Spleen (tissue), 11 donors: ENCODE results near the gene MIEF2. TPM values are rescaled to one million over a fixed set of nuclear protein-coding genes. Genes with fewer than 3 reads are reported as not detected.

Experiments
- DNase-seq: peaks from one replicate; pipeline ENCODE4 v3.0.0-alpha.2; 2020
- H3K27ac ChIP-seq, 8 donors: fragments of 200-600 bp; sonication (generic) in 7 of 8; 1 replicate in 4 of 8; 2 replicates in 4 of 8; pipeline versions ENCODE4 v1.5.0 to v1.8.0; 2016 to 2021; ENCODE audit warnings: inconsistent platforms in 4 of 8, mild to moderate bottlenecking in 4 of 8, moderate library complexity in 1 of 8
- H3K27me3 ChIP-seq, 7 donors: fragments of 200-600 bp; sonication (generic) in 6 of 7; replicated peaks in 1 of 7; 1 replicate in 4 of 7; 2 replicates in 3 of 7; pipeline versions ENCODE4 v1.5.0 to v1.8.0; 2016 to 2021; ENCODE audit warnings: inconsistent platforms in 3 of 7, mild to moderate bottlenecking in 1 of 7
- H3K36me3 ChIP-seq, 6 donors: fragments of 200-600 bp; sonication (generic) in 5 of 6; 1 replicate in 4 of 6; 2 replicates in 2 of 6; pipeline versions ENCODE4 v1.5.0 to v1.8.0; 2016 to 2021; ENCODE audit warnings: inconsistent platforms in 2 of 6
- H3K4me1 ChIP-seq, 6 donors: fragments of 200-600 bp; sonication (generic) in 5 of 6; 1 replicate in 3 of 6; 2 replicates in 3 of 6; pipeline versions ENCODE4 v1.5.0 to v1.8.0; 2016 to 2021; ENCODE audit warnings: inconsistent platforms in 3 of 6
- H3K4me3 ChIP-seq, 8 donors: fragments of 200-600 bp; sonication (generic) in 7 of 8; 1 replicate in 4 of 8; 2 replicates in 4 of 8; pipeline versions ENCODE4 v1.5.0 to v1.8.0; 2016 to 2021; ENCODE audit warnings: inconsistent platforms in 4 of 8, mild to moderate bottlenecking in 4 of 8, moderate library complexity in 2 of 8
- H3K9me3 ChIP-seq, 8 donors: fragments of 200-600 bp; sonication (generic) in 7 of 8; 1 replicate in 4 of 8; 2 replicates in 4 of 8; pipeline versions ENCODE4 v1.5.0 to v1.8.0; 2016 to 2021; ENCODE audit warnings: inconsistent platforms in 4 of 8
- POLR2A ChIP-seq, 3 donors: fragments of 450-650 bp; IDR thresholded peaks; one replicate each; pipeline ENCODE4 v1.5.1; 2017; ENCODE audit warnings: antibody characterized with exemption in 3 of 3, mild to moderate bottlenecking in 1 of 3
- POLR2AphosphoS5 ChIP-seq, 3 donors: sonication (generic); formaldehyde crosslinking; IDR thresholded peaks; one replicate each; pipeline ENCODE4 v1.5.1; 2017; ENCODE audit warnings: antibody characterized with exemption in 3 of 3
- WGBS, 5 donors: extraction: QIAGEN DNeasy Blood & Tissue Kit in 3 of 5; methylation state at CpG; one replicate each; pipeline versions ENCODE4 v1.1.5 to v1.1.7; 2013 to 2018; 5-methylcytosine and 5-hydroxymethylcytosine counted together
- intact Hi-C: fragments of 100-400 bp; cut with DNase I; formaldehyde crosslinking; loops from one replicate; pipeline ENCODE4 v1.15.0; 2023; ENCODE audit warnings: low total_unique reads
- polyA plus RNA-seq, 3 donors: library from polyadenylated mRNA; stranded (reverse); fragments of 200-250 nt; gene quantifications; one replicate each; pipeline ENCODE4 v1.2.1, GENCODE V29; 2013
- total RNA-seq, 7 donors: library from RNA; depleted of rRNA in 3 of 7; stranded (reverse); fragments of >200 nt in 3 of 7; fragmentation: NEBNext Ultra II Directional in 4 of 7; extraction: Animal tissue kit (Norgen Biotek cat#: 25700) in 4 of 7; gene quantifications; one replicate each; pipeline versions ENCODE4 v1.1.0 to v1.2.1, GENCODE V29; 2016 to 2021
- TF ChIP-seq, protein P1 (sequence below), 11 experiments: fragments of 200-600 bp in 7 of 11; fragments of 450-650 bp in 4 of 11; sonication (generic) in 4 of 11; IDR thresholded peaks in 8 of 11; conservative IDR thresholded peaks in 3 of 11; 1 replicate in 7 of 11; 2 replicates in 4 of 11; pipeline versions ENCODE4 v1.4.0 to v1.8.0; 2016 to 2021; ENCODE audit warnings: antibody characterized with exemption in 11 of 11, inconsistent platforms in 4 of 11, mild to moderate bottlenecking in 1 of 11
- donor health status: healthy with polysubstance abuse.
- donor health status: DM: no; HTN: no; CAD: no; lungs with moderate emphysema.
- donor health status: DM: no; HTN: no; CAD: no.
- donor health status: Bipolar disorder and iron deficiency.
- donor health status: healthy.
- donor health status: DM: no; HTN: no; CAD: no.
- donor health status: DM: yes; HTN: yes; CAD: no.

Gene MIEF2
- total and polyA plus RNA-seq, 10 donors, result 4.6 to 24.8 (median 11.7) TPM

DNA sequence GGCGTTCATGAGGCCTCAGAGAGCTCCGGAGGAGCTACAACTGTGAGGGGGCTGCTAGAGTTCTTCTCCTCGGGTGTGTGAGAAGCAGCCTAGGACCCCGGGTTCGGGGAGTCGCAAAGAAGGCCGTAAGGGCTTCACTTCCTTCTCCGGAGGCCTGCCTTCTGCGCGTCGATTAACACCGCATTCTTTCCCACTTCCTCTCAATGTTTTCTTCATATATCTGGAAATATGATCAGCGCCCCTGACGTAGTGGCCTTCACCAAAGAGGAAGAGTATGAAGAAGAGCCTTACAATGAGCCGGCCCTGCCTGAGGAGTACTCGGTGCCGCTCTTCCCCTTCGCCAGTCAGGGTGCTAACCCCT, 55.1 kb downstream of the MIEF2 start:
- peaks cover 0 to 70% (median 20%) of the 10 kb centered on the region in 6 donors for H3K36me3 ChIP-seq
- intact Hi-C loops, result no loop called here
- H3K4me3 ChIP-seq, result peak overlapping the region; percentile 61 to 97 (median 90)
- peak overlapping the region; percentile 79 to 97 (median 94) for H3K27ac ChIP-seq
- peaks cover 63 to 91% (median 81%) of the 10 kb centered on the region in 6 donors for H3K4me1 ChIP-seq
- WGBS, 5 donors, result 6 to 11% (median 7%) methylated on average over 13 to 18 of the region's 18 CpGs
- no peaks in the 10 kb centered on the region for H3K9me3 ChIP-seq
- TF ChIP-seq POLR2AphosphoS5 (IDR thresholded peaks at IDR 0.05) (no peak), POLR2A (IDR thresholded peaks at IDR 0.05) (no peak)
- TF ChIP-seq, protein P1, sequence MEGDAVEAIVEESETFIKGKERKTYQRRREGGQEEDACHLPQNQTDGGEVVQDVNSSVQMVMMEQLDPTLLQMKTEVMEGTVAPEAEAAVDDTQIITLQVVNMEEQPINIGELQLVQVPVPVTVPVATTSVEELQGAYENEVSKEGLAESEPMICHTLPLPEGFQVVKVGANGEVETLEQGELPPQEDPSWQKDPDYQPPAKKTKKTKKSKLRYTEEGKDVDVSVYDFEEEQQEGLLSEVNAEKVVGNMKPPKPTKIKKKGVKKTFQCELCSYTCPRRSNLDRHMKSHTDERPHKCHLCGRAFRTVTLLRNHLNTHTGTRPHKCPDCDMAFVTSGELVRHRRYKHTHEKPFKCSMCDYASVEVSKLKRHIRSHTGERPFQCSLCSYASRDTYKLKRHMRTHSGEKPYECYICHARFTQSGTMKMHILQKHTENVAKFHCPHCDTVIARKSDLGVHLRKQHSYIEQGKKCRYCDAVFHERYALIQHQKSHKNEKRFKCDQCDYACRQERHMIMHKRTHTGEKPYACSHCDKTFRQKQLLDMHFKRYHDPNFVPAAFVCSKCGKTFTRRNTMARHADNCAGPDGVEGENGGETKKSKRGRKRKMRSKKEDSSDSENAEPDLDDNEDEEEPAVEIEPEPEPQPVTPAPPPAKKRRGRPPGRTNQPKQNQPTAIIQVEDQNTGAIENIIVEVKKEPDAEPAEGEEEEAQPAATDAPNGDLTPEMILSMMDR (IDR thresholded peaks at IDR 0.05 in 8 of 11, conservative IDR thresholded peaks at IDR 0.05 in 3 of 11), result no peak
- no peaks in the 10 kb centered on the region for H3K27me3 ChIP-seq
- DNase-seq, result no peak

DNA sequence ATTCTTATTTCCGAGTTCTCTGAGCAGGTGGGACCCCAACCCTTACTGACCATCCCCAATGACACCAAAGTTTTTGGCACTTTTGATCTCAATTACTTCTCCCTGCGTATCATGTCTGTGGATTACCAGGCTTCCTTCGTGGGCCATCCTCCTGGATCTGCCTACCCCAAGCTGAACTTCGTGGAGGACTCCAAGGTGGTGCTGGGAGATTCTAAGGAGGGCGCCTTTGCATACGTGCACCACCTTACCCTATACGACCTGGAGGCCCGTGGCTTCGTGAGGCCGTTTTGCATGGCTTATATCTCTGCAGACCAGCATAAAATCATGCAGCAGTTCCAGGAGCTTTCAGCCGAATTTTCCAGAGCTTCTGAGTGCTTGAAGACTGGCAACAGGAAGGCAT, 55.5 kb downstream of the MIEF2 start:
- intact Hi-C loops, result no loop called here
- WGBS, 5 donors, result 70 to 72% (median 71%) methylated on average over 11 of the region's 11 CpGs
- no peaks in the 10 kb centered on the region for H3K9me3 ChIP-seq
- H3K27me3 ChIP-seq, result no peaks in the 10 kb centered on the region
- TF ChIP-seq, protein P1 (IDR thresholded peaks at IDR 0.05 in 8 of 11, conservative IDR thresholded peaks at IDR 0.05 in 3 of 11), result no peak
- TF ChIP-seq POLR2A (IDR thresholded peaks at IDR 0.05) (no peak), POLR2AphosphoS5 (IDR thresholded peaks at IDR 0.05) (no peak)
- H3K36me3 ChIP-seq, result peaks cover 0 to 70% (median 21%) of the 10 kb centered on the region in 6 donors
- peak overlapping the region; percentile 61 to 97 (median 90) for H3K4me3 ChIP-seq
- peaks cover 67 to 93% (median 85%) of the 10 kb centered on the region in 6 donors for H3K4me1 ChIP-seq
- no peak for DNase-seq
- peak overlapping the region; percentile 79 to 97 (median 94) for H3K27ac ChIP-seq

Other genes with a start within 250 kb of the MIEF2 start
- gene ATPAF2, start 221.5 kb upstream of the MIEF2 start, total RNA-seq, result 10 to 100 TPM; 25.2 to 57.1 (median 35.5) TPM
- gene ATPAF2, start 221.5 kb upstream of the MIEF2 start, polyA plus RNA-seq, result 10 to 100 TPM; 32.1 to 38.8 (median 38.8) TPM
- 10 to 100 TPM in 2 of 7 donors, 1 to 10 TPM in 5; 5.7 to 11.5 (median 9.4) TPM for gene GID4, start 221.3 kb upstream of the MIEF2 start, total RNA-seq
- gene GID4, start 221.3 kb upstream of the MIEF2 start, polyA plus RNA-seq, result 1 to 10 TPM; 3.0 to 3.9 (median 3.7) TPM
- gene DRG2, start 172.7 kb upstream of the MIEF2 start, total RNA-seq, result 10 to 100 TPM; 38.1 to 50.7 (median 49.4) TPM
- gene DRG2, start 172.7 kb upstream of the MIEF2 start, polyA plus RNA-seq, result 10 to 100 TPM; 39.3 to 69.1 (median 58.0) TPM
- 1 to 10 TPM in 2 of 7 donors, under 1 TPM in 5; 0.26 to 1.9 (median 0.92) TPM for gene MYO15A, start 151.9 kb upstream of the MIEF2 start, total RNA-seq
- gene MYO15A, start 151.9 kb upstream of the MIEF2 start, polyA plus RNA-seq, result 1 to 10 TPM in 1 of 3 donors, under 1 TPM in 2; 0.61 to 1.8 (median 0.74) TPM
- 100 to 1,000 TPM in 3 of 7 donors, 10 to 100 TPM in 4; 73.7 to 120 (median 94.9) TPM for gene ALKBH5, start 76.8 kb upstream of the MIEF2 start, total RNA-seq
- gene ALKBH5, start 76.8 kb upstream of the MIEF2 start, polyA plus RNA-seq, result 10 to 100 TPM; 27.1 to 51.5 (median 36.6) TPM
- gene LLGL1, start 35.0 kb upstream of the MIEF2 start, total RNA-seq, result 10 to 100 TPM; 10.7 to 23.4 (median 18.4) TPM
- 10 to 100 TPM in 1 of 3 donors, 1 to 10 TPM in 2; 2.9 to 11.2 (median 3.4) TPM for gene LLGL1, start 35.0 kb upstream of the MIEF2 start, polyA plus RNA-seq
- gene FLII, start 1.9 kb upstream of the MIEF2 start, total RNA-seq, result 100 to 1,000 TPM; 272 to 346 (median 287) TPM
- 100 to 1,000 TPM; 143 to 214 (median 211) TPM for gene FLII, start 1.9 kb upstream of the MIEF2 start, polyA plus RNA-seq
- gene TOP3A, start 54.3 kb downstream of the MIEF2 start, total RNA-seq, result 10 to 100 TPM; 42.0 to 60.1 (median 48.2) TPM
- 10 to 100 TPM in 2 of 3 donors, 1 to 10 TPM in 1; 9.8 to 18.5 (median 12.7) TPM for gene TOP3A, start 54.3 kb downstream of the MIEF2 start, polyA plus RNA-seq
- gene SMCR8, start 54.6 kb downstream of the MIEF2 start, total RNA-seq, result 10 to 100 TPM; 25.8 to 38.0 (median 32.3) TPM
- gene SMCR8, start 54.6 kb downstream of the MIEF2 start, polyA plus RNA-seq, result 1 to 10 TPM; 3.9 to 9.2 (median 4.0) TPM
- gene SHMT1, start 102.9 kb downstream of the MIEF2 start, total RNA-seq, result 10 to 100 TPM; 28.4 to 68.7 (median 47.8) TPM
- 10 to 100 TPM in 2 of 3 donors, 1 to 10 TPM in 1; 9.1 to 26.2 (median 18.1) TPM for gene SHMT1, start 102.9 kb downstream of the MIEF2 start, polyA plus RNA-seq
- not detected for gene EVPLL, start 117.1 kb downstream of the MIEF2 start, total RNA-seq
- gene EVPLL, start 117.1 kb downstream of the MIEF2 start, polyA plus RNA-seq, result not detected
- 1 to 10 TPM in 5 of 7 donors, under 1 TPM in 2; 0.20 to 6.1 (median 2.3) TPM for gene LGALS9C, start 216.1 kb downstream of the MIEF2 start, total RNA-seq
- 1 to 10 TPM in 2 of 3 donors, under 1 TPM in 1; 0.59 to 2.1 (median 1.2) TPM for gene LGALS9C, start 216.1 kb downstream of the MIEF2 start, polyA plus RNA-seq